H9 (cell line): Measurements from ENCODE around the gene DPP3. TPM values are rescaled to one million over a fixed set of nuclear protein-coding genes. Genes with fewer than 3 reads are reported as not detected.

Source experiments
- DNase-seq: peaks from one replicate; pipeline ENCODE4 v3.0.0-alpha.2; 2017
- H2AFZ ChIP-seq: one replicate; pipeline ENCODE4 v1.6.1; 2013; ENCODE audit warnings: mild to moderate bottlenecking, low read length, control low read depth, moderate library complexity
- H2AK5ac ChIP-seq: 2 replicates; pipeline ENCODE4 v1.6.1; 2013; ENCODE audit warnings: low read length, control low read depth, mixed read lengths; ENCODE audit not compliant: insufficient read length
- H2BK120ac ChIP-seq: one replicate; pipeline ENCODE4 v1.6.1; 2013; ENCODE audit warnings: low read depth, mild to moderate bottlenecking, low read length, control low read depth, inconsistent platforms; ENCODE audit not compliant: poor library complexity, severe bottlenecking
- H2BK12ac ChIP-seq: 2 replicates; pipeline ENCODE4 v1.6.1; 2013; ENCODE audit warnings: low read length, control low read depth, mixed read lengths, low read depth; ENCODE audit not compliant: insufficient read length
- H2BK15ac ChIP-seq: 2 replicates; pipeline ENCODE4 v1.6.1; 2013; ENCODE audit warnings: low read depth, low read length, control low read depth
- H2BK20ac ChIP-seq: one replicate; pipeline ENCODE4 v1.6.1; 2013; ENCODE audit warnings: low read depth, mild to moderate bottlenecking, low read length, control low read depth, inconsistent platforms; ENCODE audit not compliant: poor library complexity, severe bottlenecking
- H2BK5ac ChIP-seq: 2 replicates; pipeline ENCODE4 v1.6.1; 2013; ENCODE audit warnings: low read length, control low read depth, mixed read lengths; ENCODE audit not compliant: insufficient read length
- H3K14ac ChIP-seq: 2 replicates; pipeline ENCODE4 v1.6.1; 2013; ENCODE audit warnings: low read length, control low read depth; ENCODE audit not compliant: insufficient read depth
- H3K18ac ChIP-seq: 2 replicates; pipeline ENCODE4 v1.6.1; 2013; ENCODE audit warnings: low read depth, mild to moderate bottlenecking, mixed read lengths, low read length, control low read depth; ENCODE audit not compliant: insufficient read length
- H3K23ac ChIP-seq: 2 replicates; pipeline ENCODE4 v1.6.1; 2013; ENCODE audit warnings: low read length, control low read depth, mixed read lengths, low read depth; ENCODE audit not compliant: insufficient read length
- H3K23me2 ChIP-seq: 2 replicates; pipeline ENCODE4 v1.6.1; 2013; ENCODE audit warnings: low read depth, mild to moderate bottlenecking, mixed read lengths, low read length, control low read depth; ENCODE audit not compliant: insufficient read length, poor library complexity, severe bottlenecking
- H3K27ac ChIP-seq: 2 replicates; pipeline ENCODE4 v1.5.1; 2013; ENCODE audit warnings: low read length, control low read depth, mixed read lengths, low read depth; ENCODE audit not compliant: insufficient read length
- H3K27me3 ChIP-seq: 2 replicates; pipeline ENCODE4 v1.6.1; 2013; ENCODE audit warnings: low read length, control low read depth, inconsistent platforms; ENCODE audit not compliant: insufficient read depth
- H3K4ac ChIP-seq: 2 replicates; pipeline ENCODE4 v1.6.1; 2013; ENCODE audit warnings: low read depth, mild to moderate bottlenecking, control low read depth, inconsistent platforms, low read length, moderate library complexity
- H3K4me1 ChIP-seq: 2 replicates; pipeline ENCODE4 v1.6.1; 2013; ENCODE audit warnings: low read length, control low read depth, inconsistent platforms; ENCODE audit not compliant: insufficient read depth
- H3K4me2 ChIP-seq: 2 replicates; pipeline ENCODE4 v1.6.1; 2013; ENCODE audit warnings: low read length, control low read depth, mixed read lengths; ENCODE audit not compliant: insufficient read length, insufficient read depth
- H3K56ac ChIP-seq: 2 replicates; pipeline ENCODE4 v1.6.1; 2013; ENCODE audit warnings: low read depth, mild to moderate bottlenecking, mixed read lengths, low read length, control low read depth; ENCODE audit not compliant: insufficient read length
- H3K79me1 ChIP-seq: 2 replicates; pipeline ENCODE4 v1.6.1; 2013; ENCODE audit warnings: low read depth, mild to moderate bottlenecking, moderate library complexity, low read length, control low read depth, inconsistent platforms; ENCODE audit not compliant: insufficient read depth, poor library complexity, severe bottlenecking
- H3K79me2 ChIP-seq: 2 replicates; pipeline ENCODE4 v1.6.1; 2013; ENCODE audit warnings: low read length, control low read depth, inconsistent platforms; ENCODE audit not compliant: insufficient read depth
- H3K9ac ChIP-seq: 2 replicates; pipeline ENCODE4 v1.6.1; 2013; ENCODE audit warnings: low read length, control low read depth, mixed read lengths; ENCODE audit not compliant: insufficient read length; ENCODE audit errors: extremely low read depth
- H3K9me3 ChIP-seq: one replicate; pipeline ENCODE4 v1.6.1; 2013; ENCODE audit warnings: low read depth, low read length, inconsistent platforms; ENCODE audit not compliant: control insufficient read depth
- H3T11ph ChIP-seq: one replicate; pipeline ENCODE4 v1.6.1; 2013; ENCODE audit warnings: mild to moderate bottlenecking, low read length, control low read depth, inconsistent platforms
- H4K20me1 ChIP-seq: one replicate; pipeline ENCODE4 v1.6.1; 2013; ENCODE audit not compliant: control insufficient read depth, insufficient read length, insufficient read depth
- H4K5ac ChIP-seq: 2 replicates; pipeline ENCODE4 v1.6.1; 2013; ENCODE audit warnings: low read depth, mild to moderate bottlenecking, mixed read lengths, low read length, control low read depth; ENCODE audit not compliant: insufficient read length
- H4K8ac ChIP-seq: replicated peaks from 2 replicates; pipeline ENCODE4 v1.6.1; 2013; ENCODE audit warnings: low read length, control low read depth, mixed read lengths, low read depth; ENCODE audit not compliant: insufficient read length
- H4K91ac ChIP-seq: 2 replicates; pipeline ENCODE4 v1.6.1; 2013; ENCODE audit warnings: low read depth, mild to moderate bottlenecking, moderate library complexity, mixed read lengths, low read length, control low read depth; ENCODE audit not compliant: insufficient read length
- H3K27ac Mint-ChIP-seq, 3 experiments: 2 replicates in 2 of 3; 3 replicates in 1 of 3; pipeline ENCODE4 v1.8.0; 2020 to 2021; ENCODE audit warnings: mixed read lengths in 3 of 3, mild to moderate bottlenecking in 1 of 3, moderate library complexity in 1 of 3
- H3K27me3 Mint-ChIP-seq: 2 replicates; pipeline ENCODE4 v1.8.0; 2021; ENCODE audit warnings: low read depth, mild to moderate bottlenecking, moderate library complexity, mixed read lengths
- H3K36me3 Mint-ChIP-seq, 3 experiments: 2 replicates in 2 of 3; 3 replicates in 1 of 3; pipeline ENCODE4 v1.8.0; 2020 to 2021; ENCODE audit warnings: low read depth in 3 of 3, mixed read lengths in 3 of 3; ENCODE audit not compliant: insufficient read depth in 1 of 3
- H3K4me1 Mint-ChIP-seq, 2 experiments: 2 replicates each; pipeline ENCODE4 v1.8.0; 2020; ENCODE audit warnings: mixed read lengths in 2 of 2
- H3K4me3 Mint-ChIP-seq, 2 experiments: 2 replicates in 1 of 2; 3 replicates in 1 of 2; pipeline ENCODE4 v1.8.0; 2020 to 2021; ENCODE audit warnings: mild to moderate bottlenecking in 2 of 2, mixed read lengths in 2 of 2, moderate library complexity in 1 of 2
- H3K9me3 Mint-ChIP-seq, 2 experiments: 2 replicates in 1 of 2; 3 replicates in 1 of 2; pipeline ENCODE4 v1.8.0; 2020; ENCODE audit warnings: mild to moderate bottlenecking in 2 of 2, mixed read lengths in 2 of 2, moderate library complexity in 1 of 2
- WGBS: extraction: QIAGEN DNeasy Blood & Tissue Kit; methylation state at CpG from one replicate; pipeline ENCODE4 v1.1.7; 2013; ENCODE audit warnings: missing lambda C conversion rate, low lambda C conversion rate, mixed read lengths; ENCODE audit not compliant: insufficient read length; ENCODE audit errors: extremely low coverage; 5-methylcytosine and 5-hydroxymethylcytosine counted together
- total RNA-seq: library from RNA; stranded (reverse); gene quantifications from 2 replicates; pipeline ENCODE4 v1.2.1, GENCODE V29; 2021
- TF ChIP-seq, protein P1 (sequence below): fragments of 200-600 bp; sonication (generic); conservative IDR thresholded peaks from 3 replicates; pipeline ENCODE4 v1.8.0; 2021; ENCODE audit warnings: antibody characterized with exemption, mild to moderate bottlenecking

DPP3 gene
- total RNA-seq, 1 experiment from 2014 or later = 85.3 TPM

DNA sequence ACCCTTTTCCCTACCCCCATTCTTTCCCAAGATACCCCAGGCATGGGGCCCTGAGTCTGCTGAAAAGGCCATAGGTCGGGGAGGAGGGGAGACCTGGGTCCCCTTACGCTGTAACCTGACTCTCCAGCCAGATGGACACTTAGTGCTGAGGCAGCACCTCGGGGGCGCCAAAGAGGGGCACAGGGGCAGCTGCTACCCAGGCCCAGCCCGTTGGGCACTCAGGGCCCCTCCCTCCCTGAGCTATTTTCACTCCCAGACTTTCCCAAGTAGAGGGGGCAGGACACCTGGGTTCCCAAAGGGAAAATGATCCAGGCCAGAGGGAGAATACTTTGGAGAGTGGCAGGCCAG, 67.4 kb downstream of the DPP3 start:
- H3K4me2 ChIP-seq = peak overlapping the region; percentile 57

More for the DNA sequence above, 67.4 kb downstream of the DPP3 start:
- H2AFZ ChIP-seq = no peak overlapping the region
- DNase-seq = peak; percentile 63
- no peak overlapping the region for H3K4ac ChIP-seq
- H3K14ac ChIP-seq = no peak overlapping the region
- no peak overlapping the region for H2BK5ac ChIP-seq
- no peak overlapping the region for H2BK12ac ChIP-seq
- no peaks in the 10 kb centered on the region; the same call in 1 of the 2 replicates for H3K27me3 Mint-ChIP-seq
- no peaks in the 10 kb centered on the region for H3K9me3 ChIP-seq
- no CpG with 5 or more reads among the region's 5 CpGs for WGBS
- H3K23ac ChIP-seq = no peak overlapping the region
- H3K79me2 ChIP-seq = no peaks in the 10 kb centered on the region
- H2BK15ac ChIP-seq = no peak overlapping the region
- no peak overlapping the region for H3K9ac ChIP-seq
- H4K5ac ChIP-seq = no peak overlapping the region
- no peaks in the 10 kb centered on the region for H4K20me1 ChIP-seq
- H3K18ac ChIP-seq = no peak overlapping the region
- peak overlapping the region; percentile 82 to 85 for H3K4me3 Mint-ChIP-seq
- TF ChIP-seq, protein P1, sequence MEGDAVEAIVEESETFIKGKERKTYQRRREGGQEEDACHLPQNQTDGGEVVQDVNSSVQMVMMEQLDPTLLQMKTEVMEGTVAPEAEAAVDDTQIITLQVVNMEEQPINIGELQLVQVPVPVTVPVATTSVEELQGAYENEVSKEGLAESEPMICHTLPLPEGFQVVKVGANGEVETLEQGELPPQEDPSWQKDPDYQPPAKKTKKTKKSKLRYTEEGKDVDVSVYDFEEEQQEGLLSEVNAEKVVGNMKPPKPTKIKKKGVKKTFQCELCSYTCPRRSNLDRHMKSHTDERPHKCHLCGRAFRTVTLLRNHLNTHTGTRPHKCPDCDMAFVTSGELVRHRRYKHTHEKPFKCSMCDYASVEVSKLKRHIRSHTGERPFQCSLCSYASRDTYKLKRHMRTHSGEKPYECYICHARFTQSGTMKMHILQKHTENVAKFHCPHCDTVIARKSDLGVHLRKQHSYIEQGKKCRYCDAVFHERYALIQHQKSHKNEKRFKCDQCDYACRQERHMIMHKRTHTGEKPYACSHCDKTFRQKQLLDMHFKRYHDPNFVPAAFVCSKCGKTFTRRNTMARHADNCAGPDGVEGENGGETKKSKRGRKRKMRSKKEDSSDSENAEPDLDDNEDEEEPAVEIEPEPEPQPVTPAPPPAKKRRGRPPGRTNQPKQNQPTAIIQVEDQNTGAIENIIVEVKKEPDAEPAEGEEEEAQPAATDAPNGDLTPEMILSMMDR = no peak
- no peak overlapping the region for H3K56ac ChIP-seq
- peaks cover 0 to 28% (median 20%) of the 10 kb centered on the region in 3 experiments; a peak in 5 of 7 replicates for H3K36me3 Mint-ChIP-seq
- H4K8ac ChIP-seq = no peak overlapping the region
- no peak overlapping the region for H2AK5ac ChIP-seq
- no peak overlapping the region for H2BK120ac ChIP-seq
- H3K4me1 ChIP-seq = no peaks in the 10 kb centered on the region
- peak overlapping the region in 1 of 3 experiments; percentile 40; a peak in 1 of 7 replicates for H3K27ac Mint-ChIP-seq
- H2BK20ac ChIP-seq = no peak overlapping the region
- no peaks in the 10 kb centered on the region for H3K79me1 ChIP-seq
- peaks cover 37 to 38% of the 10 kb centered on the region in 2 experiments for H3K4me1 Mint-ChIP-seq
- no peaks in the 10 kb centered on the region for H3K23me2 ChIP-seq
- H3K9me3 Mint-ChIP-seq = no peaks in the 10 kb centered on the region; a peak in 1 of 5 replicates
- H3T11ph ChIP-seq = no peak overlapping the region
- H3K27me3 ChIP-seq = no peaks in the 10 kb centered on the region
- no peak overlapping the region for H3K27ac ChIP-seq
- no peak overlapping the region for H4K91ac ChIP-seq
